IPS DF 19.7 (cell line): Measurements from ENCODE around the gene MMEL1.

Source experiments
- DNase-seq: peaks from one replicate; pipeline ENCODE4 v3.0.0-alpha.2; 2013; ENCODE audit warnings: low read depth, low spot score

The MMEL1 gene

DNA sequence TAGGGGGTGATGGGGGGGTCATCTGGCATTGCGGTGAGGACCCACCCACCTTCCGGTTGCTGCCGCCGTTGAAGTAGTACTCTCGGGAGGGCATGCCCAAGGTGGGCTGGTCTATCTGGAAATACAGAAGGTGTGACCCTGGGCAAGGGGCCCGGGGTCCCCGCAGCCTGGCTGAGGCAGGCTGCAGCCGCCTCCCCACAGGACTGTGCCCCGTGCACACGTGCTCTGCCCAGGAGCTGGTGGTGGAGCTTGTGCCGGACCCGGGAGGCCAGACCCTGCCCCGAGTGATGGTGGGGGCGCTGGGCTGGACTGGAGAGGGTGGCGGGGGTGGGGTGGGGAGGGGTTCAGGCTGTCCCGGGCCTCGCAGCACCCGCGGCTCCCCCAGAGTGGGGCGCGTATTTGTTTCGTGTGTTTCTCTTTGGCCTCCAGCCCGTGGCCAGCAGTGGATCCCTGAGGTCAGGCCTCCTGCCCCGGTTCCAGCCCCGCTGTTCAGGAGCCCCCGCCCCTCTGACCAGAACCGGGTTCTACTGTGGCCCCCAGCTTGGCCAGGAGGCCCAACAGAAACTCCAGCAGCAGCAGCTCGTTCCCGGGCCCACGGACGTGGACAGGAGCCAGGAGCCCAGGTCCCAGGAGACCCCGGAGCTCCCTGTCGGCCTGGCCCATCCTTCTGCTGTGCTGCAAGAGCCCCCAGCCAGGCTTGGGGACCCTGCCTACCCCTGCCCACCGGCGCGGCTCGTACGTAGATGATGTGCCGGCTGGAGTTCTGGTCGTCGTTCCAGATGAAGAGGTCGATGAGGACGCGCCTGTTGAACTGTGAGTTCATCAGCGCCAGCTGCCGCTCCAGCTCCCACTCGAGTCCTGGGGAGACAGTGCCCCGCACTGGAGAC, 27.1 kb downstream of the MMEL1 start:
- no peak for DNase-seq

DNA sequence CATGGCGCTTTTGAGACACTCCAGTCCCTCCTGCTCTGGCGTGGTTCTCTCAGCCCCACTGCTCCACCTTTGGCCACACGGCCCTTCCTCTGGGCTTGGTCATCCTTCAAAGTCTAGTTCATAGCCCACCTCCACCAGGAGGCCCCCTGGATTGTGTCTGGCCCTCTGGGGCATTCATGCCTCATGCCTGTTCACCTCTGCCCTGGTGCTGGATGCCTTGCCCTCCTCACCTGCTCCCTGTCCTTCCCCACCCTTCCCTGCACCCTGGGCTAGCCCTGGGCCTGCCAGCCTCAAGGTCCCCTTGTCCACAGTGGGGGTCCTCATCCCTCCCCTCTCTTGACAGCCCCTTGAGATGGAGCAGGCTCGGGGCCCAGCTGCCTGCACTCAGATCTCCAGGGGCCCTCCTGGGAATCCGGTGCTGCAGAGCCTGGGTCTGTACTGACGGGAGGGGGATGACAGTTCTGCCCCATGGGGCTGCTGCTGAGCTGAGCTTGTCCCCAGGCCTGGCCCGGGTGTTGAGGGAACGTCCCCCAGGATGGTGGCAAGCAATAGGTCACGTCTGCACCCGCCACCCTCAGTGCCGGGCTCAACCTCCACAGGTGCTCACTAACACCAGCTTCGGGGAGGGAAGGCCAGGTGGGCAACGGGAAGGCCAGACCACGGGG, 27.8 kb downstream of the MMEL1 start:
- DNase-seq, result no peak

DNA sequence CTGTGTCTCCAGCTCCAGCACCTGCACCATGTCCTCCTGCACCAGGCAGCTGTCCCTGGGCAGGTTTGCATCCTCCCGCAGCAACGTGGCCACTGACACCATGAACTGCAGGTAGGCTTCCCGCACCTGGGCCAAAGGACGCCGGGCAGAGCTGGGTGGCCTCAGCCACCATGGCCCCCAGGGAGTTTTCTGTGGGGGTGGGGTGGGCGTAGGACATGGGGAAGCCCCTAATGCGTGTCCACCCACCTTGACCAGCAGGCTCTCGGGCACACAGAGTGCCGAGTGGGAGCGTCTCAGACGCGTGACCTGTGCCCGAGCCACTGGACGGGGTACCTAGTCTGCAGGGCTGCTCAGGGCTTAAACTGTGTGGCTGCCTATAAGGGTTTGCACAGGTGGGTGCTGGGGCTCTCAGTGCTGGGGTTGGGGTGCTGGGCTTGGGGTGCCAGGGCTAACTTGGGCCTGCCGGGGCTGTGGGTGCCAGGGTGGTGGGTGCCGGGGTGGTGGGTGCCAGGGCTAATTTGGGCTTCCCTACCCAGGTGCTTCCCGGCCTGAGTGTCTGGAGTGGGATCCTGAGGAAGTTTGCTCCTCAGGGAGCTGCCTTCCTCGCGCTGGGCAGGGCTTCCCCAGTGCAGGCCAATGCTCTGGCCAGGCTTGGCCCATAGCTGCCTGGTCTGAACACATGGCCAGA, 28.5 kb downstream of the MMEL1 start:
- no peak for DNase-seq

DNA sequence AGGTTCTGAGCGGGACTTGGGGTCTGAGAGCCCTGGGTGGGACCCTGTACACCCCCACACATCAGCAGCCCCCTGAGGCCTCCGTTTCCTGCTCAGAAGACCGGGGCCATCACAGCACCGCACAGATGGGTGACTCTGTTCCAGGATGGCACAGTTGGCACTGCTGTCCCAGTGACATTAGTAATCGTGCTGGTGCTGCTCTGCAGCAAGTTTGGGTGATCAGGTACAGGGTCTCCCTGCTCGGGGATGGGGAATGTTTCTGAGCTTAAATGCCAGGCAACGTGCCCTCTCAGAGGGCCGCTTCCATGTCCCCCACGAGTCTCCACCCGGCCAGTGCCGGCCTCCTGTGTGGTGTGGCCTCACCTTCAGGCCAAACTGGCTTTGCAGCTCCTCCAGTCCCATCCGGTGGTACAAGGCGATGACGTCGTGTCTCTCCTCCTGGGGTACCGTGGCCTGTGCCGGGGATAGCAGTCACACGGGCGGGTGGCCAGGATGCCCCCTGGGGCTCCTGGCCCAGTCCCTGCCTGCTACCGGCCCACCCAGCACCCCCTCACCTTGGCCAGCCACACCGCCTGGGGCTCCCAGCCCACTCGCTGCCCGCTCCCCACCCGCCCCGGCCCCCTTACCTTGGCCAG, 29.2 kb downstream of the MMEL1 start:
- no peak for DNase-seq

DNA sequence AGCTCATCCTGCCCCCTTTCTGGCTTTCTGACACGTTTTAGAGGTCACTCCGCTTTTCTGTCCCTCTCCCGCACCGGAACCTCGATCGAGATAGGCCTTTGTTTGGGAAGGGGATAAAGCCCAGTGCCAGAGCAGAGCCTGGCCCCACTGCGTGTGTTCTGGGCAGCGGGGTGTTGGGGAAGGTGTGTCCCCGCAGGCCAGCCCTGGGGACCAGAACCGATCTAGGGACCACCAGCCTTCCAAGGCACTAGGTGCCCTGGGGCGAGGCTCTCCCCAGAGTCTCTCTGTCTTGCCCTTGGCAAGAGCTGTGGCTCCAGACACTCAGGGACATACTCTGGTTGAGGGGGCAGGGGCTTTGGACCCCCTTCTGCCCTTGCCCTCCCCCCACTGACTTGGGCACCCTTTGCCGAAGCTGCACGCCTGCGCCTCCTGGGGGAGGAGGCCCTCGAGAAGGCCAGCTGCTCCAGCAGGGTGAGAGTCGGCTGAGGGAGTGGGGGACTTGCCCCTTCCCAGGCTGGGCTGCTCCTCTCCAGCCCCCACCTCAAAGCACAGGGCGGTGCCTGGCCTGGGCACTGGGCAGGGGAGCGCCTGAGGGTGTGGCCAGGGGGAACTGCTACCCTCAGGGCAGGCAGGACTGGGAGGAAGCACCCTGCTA, 29.8 kb downstream of the MMEL1 start:
- no peak for DNase-seq

DNA sequence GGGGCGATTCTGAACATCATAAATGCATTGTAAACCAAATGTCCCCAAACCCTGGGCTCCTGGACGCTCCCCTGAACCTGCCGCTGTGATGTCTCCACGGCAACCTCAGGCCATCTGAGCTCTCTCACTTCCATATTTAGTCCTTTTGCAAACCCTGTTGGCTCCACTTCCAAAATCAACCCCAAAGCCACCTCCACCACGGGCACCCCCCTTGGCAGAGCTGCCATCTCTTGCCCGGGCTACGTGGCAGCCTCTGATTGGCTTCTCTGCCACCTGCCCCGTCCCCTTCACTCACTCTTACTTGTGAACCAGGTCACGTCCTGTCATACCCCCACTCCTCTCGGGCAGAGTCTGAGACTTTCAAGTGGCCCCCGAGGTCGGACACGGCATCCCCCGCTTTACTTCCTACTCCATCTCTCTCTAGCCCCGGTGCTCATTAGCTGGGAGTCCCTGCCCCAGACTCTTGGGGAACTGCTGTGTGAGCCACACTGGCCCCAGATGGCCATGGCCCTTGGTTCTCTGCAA, 30.4 kb downstream of the MMEL1 start:
- no peak for DNase-seq

DNA sequence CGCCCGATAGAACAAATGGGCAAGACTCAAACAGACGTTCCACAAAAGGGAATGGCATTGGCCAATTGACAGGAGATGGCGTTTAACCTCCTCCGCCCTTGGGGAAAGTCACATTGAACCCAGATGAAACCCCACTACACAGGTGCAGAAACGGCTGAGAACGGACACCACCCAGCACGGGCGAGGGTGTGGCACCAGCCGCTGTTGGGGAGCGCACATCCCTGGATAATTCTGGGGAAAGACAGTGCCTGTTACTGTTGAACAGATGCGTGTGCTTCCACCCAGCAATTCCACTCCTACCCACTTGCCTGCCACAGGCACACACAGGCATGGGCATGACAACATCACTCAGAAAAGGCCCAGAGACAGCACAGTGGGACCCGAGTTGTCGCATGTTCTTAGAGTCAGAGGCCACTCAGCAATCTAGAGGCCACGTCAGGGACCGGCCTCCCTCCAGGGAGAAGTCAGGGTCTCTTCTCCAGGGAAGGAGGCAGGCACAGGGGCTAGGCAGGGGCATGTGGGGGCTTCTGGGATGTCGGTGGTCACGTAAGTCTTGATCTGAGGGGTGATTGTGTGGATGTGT, 31.0 kb downstream of the MMEL1 start:
- no peak for DNase-seq

DNA sequence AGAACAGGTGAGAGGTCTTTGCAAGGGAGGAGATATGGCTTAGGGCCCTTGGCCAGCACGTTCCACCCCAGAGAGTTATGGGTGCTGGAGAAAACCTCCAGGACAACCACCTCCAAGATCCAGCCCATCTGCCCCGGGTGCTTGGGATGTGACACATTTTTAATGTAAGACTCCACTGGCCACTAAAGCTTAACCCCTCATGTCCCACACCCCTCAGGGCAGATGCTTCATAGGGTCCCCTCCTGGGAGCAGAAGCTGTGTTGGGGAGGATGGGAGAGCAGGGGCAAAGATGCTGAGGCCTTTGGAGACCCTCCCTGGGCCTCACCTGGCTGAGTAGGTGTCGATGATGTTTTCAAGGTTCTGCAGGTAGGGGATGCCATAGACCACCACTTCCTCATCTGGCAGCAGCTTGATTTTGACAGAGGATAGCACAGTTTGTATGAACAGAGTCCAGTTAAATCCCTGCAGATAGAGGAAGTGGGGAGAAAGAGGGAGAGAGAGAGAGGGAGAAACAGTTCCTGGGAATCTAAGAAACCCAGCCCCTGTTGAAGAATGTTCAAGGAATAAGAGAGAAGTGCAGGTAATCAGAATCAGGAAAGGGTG, 34.4 kb downstream of the MMEL1 start:
- DNase-seq, result no peak

DNA sequence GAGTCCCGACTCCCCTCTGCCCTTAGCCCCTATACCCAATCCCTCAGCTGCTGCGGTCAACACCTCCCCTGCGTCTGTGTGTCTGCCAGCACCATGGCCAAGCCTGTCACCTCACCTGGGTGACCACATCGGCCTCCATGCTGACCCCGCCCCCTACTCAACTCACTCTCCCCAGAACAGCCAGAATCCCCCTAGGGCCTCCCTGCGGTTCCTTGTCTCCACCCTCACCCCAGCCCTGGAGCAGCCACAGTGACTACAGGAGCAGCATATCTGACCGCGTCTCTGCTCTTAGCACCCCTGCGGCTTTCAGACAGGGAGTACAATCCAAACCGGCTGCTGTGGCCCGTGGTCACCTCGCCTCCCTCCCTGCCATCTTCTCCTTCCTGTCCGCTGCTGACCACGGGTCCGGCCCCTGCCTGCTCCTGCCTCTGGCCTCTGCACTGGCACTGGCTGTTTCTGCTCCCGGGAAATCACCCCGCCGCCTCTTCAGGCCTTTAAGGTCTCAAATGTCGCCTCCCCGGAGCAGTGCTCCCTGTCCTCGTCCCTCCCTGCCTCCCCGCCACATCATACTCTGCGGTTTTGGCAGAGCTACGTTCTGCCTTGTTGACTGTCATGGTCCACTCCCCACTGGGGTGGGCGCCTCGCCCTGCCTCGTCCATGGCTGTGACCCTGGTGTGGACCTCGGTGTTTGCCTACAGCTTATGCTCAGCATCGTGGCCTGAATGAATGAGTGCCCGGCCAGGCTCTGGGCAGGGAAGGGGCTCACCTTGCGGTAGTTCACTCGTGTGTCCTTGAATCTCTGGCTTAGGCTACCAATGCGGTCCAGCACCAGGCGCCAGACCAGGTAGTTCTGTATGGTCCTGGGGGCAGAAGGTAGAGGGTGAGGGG, 35.1 kb downstream of the MMEL1 start:
- no peak for DNase-seq

DNA sequence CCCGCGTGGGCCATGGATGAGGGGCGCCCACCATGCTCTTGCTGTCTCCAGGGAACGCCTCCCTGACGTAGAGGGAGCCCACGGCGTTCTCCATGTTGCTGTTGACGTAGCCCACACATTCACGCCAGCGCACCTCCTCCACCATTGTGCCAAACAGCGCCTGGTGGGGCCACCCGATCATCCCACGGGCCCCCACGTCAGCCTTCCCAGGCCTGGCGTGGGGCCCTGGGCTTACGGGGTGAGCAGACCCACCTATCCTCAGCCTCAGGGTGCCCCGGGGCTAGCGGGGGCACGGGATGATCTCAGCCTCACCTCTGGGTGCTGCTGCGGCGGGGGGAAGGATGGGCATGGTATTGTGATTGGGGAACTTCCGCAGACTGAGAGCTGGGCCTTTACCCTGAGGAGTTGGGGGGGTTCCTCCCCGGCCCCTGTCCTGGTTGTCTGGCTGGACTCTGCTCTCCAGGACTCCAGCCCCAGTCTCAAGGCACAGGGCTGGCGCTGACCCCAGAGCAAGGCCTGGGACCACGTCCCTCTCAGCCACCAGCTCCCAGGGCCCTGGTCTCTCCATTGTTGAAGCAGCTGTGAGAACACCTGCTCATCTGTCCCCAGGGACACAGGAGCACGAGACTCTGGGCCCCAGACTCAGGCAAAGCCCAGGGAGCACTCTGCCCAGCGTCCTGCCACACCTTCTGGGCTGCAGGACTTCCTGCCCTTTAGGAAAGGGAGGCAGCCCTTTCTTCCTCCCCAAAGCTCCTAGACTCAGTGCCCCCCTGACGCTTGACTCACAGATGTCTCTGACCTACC, 36.1 kb downstream of the MMEL1 start:
- no peak for DNase-seq

DNA sequence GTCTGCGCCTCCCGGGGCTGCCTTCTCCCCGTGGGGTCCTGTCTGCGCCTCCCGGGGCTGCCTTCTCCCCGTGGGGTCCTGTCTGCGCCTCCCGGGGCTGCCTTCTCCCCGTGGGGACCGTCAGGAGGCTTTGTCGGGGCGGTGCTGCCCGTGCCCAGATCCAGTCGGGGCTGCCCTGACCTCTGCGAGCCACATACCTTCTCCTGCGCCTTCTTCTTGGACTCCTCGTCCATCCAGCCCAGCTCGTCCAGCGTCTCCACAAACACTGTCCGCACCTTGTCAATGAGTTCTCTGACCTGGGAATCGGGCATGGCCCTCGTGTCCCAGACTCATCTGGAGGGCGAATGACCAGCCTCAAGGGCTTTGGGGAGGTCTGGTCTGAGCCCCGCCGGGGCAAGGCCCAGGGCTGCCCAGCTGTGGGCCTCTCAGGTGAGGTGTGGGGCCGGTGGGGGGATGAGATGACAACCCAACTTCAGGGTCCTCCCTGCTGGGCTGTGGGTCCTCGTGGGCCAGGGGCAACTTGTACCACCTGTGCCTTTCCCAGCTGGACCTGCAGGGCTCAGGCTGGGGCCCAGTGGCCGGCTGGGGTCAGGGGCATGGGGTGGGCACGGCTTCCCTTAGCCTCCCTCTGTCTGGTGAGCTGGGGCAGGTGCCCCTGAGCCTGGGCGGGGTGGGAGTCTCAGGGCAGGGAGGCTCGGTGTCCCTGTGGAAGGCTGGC, 36.8 kb downstream of the MMEL1 start:
- no peak for DNase-seq

DNA sequence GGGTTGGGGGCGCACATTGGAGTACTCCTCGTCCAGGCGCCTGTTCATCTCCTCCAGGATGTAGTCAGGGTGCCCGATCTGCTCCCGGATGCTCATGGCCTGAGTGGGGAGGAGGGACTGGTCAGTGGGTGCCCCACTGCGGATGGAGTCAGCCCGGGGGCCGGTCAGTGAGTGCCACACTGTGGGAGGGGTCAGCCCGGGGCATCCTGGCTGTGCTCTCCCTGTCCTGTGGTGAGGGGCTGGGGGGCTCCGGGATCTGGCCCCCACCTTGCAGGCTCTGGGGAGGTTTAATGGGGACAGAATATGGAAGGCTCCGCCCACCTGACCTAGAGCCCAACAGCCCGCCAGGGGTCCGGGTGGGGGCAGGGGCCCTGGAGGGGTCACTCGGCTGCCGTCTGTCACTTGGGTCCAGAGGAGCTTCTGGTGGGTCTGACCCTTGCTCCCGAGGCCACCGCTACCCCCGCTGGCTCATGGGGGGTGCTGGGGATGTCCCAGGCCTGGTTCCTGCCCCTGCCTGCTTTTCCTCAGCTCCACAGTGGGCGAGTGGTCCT, 37.5 kb downstream of the MMEL1 start:
- DNase-seq, result no peak

DNA sequence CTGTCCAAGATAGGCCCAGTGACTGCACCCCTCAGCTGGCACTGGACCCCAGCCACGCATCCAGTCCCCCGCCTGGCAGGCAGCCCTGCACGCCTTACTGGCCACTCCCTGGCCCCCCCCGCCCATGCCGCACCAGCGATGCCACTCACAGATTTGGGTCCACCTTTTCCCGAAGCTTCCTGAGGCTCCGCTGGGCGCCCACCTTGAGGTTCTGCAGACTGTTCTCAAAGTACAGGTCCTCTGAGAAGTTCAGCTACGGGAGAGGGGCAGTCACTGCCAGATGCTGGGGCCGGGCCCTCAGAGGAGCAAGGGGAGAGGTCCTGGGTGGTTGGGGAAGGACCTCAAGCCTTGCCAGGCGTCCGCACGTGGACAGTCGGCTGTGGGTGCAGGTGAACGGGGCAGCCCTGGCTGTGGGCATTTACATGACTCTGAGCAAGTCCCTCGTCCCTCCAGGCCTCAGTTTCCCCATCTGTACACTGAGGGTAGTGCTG, 38.1 kb downstream of the MMEL1 start:
- DNase-seq, result no peak

DNA sequence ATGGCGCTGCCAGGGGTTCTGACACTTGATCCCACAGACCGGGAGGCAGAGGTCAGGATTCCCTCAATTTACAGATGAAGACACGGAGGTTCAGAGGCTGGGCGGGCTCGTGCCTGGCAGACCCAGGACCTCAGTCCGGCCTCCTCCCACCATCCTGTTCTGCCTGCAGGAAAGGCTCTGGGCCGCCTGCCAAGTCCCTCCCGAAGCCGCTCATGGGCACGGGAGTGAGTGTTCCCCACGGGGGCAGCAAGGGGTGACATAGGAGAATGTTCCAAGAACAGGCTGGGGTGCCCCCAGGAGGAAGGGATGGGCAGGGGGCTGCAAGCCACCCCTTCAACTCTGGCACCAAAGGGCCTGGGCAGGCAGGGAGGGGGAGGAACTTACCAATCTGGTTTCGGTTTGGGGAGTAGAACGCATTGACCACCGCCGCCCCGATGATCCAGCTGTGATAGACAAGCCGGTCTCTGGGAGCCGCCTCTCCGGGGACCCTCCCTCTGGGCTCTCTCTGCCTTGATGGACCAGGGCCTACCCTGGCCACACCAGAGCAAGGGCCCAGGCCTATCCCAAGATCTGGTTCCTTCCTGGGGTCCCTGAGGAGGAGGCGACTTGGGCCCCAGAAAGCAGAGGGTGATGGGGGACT, 38.7 kb downstream of the MMEL1 start:
- DNase-seq, result no peak

DNA sequence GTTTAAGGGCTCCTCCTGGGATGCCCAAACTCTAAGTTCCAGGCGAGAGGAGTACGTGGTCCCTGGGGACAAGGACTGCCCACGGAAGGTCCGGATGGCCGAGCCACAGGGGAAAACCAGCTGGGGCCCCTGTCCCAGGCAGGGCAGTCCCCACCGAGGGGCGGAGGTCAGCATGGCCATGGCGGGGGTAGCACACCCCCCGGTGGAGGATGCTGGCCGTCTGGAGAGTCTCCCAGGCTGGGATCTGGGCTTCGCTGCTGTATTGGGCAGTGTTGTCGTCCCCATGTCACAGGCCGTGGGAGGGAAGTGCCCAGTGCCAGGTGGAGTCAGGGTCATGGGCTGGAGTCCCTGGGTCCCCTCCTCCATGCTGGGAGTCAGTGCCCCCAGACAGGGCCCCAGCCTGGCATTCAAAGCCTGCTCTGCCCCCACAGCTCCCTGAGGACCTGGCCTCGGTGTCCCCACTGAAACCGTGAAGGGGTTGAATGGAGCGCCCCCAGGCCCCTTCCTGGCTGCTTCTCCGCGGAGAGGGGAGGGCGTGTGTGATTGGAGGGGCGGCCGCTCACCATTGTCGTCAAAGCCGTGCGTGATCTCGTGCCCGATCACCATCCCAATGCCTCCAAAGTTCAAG, 39.5 kb downstream of the MMEL1 start:
- DNase-seq, result no peak

DNA sequence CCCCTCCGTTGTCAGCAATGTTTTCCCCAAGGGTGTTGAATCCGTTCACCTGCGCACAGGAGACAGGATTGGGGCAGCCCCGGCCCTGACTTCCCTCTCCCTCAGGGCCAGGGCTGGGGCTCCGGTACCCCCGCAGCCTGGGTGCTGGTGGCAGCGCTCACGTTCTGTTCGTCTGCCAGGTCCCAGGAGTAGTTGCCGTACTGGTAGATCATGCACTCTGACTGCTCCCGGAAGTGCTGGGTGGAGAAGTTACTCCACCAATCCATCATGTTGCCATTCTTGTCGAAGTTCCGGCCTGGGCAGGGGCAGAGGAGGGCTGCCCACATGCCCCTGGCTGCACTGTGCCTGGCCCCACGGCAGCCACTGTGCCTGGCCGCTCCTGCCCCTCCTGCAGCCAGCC, 40.1 kb downstream of the MMEL1 start:
- no peak for DNase-seq
